ENCODE results near the gene GRID1.

The GRID1 gene

DNA sequence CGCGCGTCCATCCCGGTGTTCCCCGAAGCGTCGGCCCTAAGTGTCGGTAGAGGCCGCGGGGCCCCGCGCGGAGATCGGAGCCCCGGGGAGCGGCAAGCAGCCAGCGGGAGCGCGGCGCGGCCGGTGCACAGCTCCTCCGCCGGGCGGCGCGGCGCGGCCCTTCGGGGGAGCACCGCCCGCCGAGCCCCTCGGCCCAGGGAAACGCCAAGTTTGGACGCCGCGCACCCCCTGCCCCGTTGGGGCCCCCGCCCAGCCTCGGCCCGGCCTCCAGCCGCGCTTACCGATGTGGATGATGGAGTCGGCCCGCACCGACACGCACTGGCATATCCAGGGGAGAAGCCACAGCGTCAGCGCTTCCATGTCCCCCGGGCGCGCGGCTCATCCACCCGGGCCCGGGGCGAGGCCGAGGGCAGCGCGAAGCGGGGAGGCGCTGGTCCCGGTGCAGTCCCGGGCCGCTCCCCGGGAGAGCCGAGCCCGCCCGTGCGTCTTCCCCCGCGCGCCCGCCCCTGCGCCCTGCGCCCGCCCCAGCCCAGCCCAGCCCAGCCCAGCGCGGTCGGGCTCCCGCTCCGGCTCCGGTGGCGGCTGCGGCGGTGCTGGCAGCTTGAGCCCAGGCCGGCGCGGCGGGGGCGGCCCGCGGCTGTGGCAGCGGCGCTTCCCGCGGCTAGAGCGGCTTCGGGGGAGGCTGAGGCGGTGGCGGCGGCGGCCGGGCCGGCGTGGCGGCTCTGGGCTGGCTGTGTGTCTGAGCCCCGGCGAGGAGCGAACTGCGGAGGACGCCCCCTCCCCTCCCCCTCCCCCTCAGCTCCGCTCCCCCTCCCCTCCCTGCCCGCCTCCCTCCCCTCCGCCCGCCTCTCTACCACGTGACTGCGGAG, at the start of gene GRID1:
GRID1 (minus strand) TSS at position 763 of the 869 bp plus-strand sequence.
- DNase-seq, result peak; percentile 64

DNA sequence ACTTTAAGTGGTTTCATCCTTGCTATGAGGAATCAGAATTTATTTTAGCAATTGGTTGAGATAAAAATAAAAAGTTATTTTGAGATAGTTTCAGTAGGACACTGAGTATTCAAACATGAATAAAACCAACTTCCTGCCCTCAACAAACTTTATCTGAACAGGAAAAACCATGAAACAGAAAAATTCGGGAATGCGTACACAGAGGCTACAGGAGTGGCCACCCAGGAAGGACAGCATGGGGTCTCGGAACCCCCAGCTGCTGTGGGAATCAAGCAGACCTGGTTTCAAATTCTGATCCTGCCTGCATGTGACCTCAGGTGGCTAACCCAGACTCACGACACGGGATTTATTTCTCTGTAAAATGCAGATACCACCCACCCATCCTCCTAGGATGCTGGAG, 49.0 kb upstream of the GRID1 start:
- DNase-seq, result no peak

DNA sequence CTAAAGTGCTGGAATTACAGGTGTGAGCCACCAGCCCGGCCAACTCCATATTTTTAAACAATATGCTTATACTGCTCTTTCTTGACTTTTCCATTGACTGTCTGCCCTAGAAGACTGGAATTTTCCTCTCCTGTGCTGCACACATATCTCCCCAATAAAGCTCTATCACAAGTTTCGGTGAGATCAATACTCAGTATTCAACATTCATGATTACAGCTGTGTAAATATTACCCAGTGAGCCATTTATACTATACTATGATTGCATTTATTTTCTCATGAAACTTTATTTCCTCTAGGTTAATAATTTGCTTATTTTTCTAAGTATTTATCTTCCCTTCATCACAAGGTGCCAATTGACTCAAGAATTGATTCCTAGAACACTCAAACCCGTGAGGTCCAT, 48.5 kb upstream of the GRID1 start:
- no peak for DNase-seq

DNA sequence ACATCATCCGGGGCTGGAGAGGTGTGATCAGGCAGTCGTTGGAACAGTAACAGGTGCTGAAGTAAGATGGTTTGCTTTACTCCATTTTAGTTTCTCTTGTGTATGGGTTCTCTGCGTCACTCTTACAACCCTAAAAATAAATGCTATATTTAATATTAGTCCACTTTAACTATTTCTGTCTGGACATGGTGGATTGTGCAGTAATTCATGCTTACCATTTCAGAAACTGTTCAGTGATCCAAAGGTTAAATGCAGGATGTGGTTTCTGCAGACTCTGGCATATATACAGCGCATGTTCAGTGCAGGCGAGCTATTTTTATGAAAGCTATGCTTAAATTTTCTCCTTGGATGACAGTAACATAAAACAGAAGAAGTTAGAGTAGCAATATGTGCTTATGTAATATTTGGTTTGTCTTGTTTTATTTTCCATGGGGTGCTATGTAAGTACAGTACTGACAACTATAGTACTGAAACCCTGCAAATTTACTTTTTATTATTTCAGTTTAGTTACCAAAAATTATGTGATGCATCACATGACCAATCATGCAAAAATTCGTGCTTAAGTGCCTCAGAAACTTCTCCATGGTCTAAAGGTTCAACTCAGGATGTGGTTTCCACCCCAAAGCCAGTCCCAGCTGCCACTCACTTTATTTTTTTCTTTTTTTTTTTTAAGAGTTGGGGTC, 46.6 kb upstream of the GRID1 start:
- no peak for DNase-seq

DNA sequence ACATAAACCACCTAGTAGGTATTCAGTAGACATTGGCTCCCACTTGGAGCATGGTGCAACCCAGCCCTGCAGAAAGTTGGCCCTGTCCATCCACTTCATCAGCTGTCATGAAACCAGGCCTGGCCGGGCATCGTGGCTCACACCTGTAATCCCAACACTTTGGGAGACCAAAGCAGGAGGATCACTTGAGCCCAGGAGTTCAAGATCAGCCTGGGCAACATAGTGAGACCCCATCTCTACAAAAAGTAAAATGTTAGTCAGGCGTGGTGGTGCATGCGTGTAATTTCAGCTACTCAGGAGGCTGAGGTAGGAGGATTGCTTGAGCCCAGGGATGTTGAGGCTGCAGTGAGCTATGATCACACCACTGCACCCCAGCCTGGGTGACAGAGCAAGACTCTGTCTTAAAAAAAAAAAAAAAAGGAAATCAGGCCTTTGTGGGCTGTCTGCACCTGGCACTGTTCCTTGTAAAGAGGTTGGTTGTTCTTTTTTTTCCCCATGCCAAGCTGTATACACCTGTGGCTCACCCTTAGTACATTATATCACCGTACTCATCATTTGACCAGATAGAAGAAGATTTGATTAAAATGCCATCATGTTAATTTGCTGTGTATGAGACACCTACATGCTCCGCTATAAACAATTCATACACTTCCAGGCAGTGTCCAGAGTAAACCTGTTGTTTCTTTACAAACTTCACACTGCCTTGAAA, 45.4 kb upstream of the GRID1 start:
- no peak for DNase-seq

DNA sequence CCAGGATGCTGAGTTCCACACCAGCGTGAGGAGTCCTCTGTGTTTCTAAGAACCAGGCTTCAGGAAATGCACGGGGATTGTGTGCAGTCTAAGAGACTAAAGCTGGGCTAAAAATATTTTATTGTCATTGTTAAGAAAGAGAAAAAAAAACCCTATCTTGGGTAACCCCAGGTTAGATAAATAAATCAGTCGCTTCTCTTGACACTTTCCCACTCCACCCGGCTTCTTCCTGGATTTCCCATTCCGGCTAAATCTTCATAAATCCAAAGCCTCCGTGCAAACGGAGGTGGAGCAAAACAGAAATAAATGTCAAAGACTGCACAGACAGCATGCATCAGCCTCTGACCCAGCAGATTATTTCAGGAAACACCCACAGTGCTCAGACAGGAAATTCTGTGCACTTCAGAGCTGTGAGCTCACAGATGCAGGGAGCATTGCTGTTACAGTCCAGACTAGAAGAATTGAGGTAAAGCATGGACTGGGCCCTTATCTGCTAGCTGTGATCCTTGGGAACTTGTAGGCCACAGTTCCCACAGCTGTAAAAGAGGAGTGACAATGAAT, 44.8 kb upstream of the GRID1 start:
- DNase-seq, result peak; percentile 36

DNA sequence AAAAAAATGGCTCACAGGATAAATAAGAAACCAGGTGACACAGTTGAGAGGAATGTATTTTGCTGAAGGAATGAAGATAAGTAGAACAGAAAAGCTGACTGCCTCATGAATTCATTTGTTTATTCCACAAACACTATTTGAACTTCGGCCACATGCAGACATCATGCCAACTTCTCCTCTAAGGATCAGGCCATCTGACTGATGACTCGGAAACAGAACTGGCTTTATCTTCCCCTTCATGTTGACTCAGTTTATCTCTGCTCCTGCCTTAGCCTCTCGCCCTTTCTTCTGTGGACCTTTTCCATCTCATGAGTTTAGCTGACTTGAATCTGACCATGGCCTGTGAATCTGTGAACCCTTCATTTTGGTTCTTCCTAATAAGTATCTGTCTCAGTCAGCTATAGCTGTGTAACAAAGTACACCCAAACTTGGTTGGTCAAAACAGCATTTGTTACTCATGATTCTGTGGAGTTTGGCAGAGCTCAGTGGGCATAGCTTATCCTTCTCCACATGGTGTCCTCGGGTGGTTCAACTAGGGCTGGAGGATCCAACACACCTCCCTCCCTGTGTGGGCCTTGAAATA, 44.0 kb upstream of the GRID1 start:
- no peak for DNase-seq

DNA sequence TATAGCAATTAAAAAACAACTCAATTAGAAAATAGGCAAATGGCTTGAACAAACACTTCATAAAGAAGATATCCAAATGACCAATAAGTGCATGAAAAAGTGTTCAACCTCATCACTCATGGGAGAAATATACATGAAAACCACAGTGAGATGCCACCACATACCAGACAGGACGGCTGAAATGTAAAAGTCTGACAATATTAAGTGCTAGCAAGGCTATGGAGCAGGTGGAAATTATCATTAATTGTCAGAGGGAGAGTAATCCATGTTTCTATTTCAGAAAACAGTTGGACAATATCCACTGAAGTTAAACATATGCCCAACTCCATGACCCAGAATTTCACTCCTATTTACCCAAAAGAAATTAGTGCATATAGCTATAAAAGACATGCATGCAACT, 42.6 kb upstream of the GRID1 start:
- no peak for DNase-seq

DNA sequence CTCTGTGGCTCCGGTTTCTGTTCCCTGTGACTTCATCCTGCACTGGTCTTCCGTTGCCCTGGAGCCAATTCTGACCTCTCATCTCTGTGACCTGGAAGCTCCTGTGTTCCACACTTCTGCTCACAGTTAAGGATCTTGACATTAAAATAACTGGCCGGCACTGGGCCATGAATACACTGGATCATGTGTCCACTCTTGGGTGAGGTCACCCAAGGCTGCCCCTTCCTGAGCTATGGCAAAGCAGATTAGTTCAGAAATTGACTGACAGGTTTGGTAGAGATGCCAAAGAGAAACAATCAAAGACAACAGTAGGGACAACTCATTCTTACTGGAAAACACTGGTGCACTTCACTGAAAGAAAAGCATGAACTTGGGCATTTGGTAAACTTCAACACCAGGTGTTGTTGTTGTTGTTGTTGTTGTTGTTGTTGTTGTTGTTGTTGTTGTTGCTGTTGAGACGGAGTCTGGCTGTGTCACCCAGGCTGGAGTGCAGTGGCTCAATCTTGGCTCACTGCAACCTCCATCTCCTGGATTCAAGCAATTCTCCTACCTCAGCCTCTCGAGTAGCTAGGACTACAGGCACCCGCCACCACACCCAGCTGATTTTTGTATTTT, 36.7 kb upstream of the GRID1 start:
- no peak for DNase-seq

DNA sequence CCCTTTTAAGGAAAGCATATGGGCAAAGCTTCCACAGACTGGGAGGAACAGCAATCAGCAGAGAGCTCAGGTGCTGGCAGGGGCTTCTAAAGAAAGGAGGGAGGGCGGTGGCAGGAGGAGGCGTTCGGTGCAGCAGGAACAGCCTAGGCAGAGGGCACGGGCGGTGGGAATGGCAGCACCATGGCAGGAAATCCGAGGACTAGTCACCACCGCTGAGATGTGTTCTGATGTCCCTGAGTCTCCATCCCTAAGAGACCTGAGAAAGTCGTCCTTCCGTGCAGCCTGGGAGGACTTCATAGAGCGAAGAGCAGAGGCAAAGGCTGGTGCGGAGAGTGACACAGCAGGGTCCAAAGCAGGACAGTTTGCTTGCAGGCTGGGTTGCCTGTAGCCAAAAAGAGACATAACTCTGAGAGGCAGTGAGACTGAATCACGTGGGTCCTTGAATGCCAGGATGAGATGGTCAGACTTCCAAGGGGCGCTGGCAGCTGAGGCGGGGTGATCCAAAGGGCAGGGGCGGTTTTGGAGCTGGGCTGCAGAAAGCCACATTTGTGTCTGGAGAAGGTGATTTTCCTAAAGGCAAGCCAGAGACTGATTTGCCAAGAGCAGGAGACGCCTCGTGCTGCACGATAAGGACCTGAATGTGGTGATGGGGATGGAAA, 35.8 kb upstream of the GRID1 start:
- peak; percentile 66 for DNase-seq

DNA sequence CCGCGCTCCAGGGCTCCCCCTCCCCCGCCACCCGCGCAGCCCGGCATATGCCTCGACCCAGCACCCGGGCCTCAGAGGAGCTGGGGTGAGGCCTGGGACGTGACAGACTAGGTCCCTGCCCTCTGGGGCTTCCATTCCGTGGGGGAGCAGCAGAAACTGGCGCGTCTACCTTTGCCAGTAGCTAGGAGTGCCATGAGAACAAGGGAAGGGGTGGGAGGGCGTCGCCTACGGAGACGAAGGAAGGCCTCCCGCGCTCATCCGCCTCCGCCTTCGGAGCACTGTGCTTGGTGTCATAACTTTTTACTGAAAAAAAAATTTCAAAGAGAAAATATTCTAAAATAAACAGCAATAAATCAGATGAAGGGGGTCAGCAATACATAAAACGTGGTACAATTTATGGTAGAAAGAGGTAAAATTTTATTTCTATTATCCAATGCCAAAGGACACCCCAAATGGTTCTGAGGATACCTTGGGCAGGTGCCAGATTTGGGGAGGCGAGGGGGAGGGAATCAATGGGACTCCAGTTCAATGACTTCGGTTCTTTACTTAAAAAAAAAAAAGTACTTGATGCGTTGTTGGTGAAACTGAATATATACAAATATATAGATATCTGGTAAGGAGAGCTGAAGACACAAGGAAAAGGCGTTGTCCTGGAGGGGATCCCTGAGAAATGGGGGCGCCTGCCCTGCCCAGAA, 35.1 kb upstream of the GRID1 start:
- peak; percentile 38 for DNase-seq

DNA sequence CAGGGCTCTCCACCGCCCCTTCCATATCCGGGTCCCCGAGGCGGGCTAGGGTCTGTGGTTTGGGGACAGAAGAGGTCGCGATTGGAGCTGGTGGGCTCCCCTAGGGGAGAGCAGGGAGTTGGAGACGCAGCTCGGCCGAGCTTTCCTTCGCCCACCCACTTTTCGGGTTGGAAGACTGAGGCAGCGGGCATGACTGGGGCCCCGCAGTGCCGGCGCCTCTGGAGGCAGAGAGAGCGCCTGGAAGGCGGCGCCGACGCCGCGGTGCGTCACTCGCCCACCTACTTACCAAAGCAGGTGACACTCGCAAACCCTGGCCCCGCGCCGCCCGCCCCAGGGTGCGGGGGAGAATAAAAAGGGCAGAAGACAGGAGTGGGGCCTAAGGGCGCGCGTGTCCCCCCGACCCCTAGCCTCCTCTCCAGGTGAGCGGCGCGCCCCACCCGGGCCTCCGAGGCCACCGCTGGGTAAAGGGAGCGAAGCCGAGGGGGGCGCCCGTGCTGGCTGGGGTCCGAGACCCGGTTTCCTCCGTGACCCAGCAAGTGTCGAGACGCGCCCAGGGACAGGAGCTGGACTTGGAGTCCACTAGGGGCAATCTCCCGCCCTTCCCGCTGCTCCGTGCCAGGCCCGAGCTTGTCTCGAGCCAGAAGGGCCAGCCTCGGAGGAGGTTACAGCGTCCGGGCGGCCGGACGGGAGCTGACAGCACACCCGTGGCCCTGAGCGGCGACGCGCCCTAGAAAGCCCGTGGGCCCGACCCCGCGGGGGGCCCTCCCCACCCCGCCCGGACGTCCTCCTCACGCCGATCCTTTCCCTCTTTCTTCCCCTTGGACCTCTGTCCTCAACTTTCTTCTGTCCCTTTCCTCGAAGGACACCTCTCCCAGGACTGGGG, 34.4 kb upstream of the GRID1 start:
- peak; percentile 51 for DNase-seq

DNA sequence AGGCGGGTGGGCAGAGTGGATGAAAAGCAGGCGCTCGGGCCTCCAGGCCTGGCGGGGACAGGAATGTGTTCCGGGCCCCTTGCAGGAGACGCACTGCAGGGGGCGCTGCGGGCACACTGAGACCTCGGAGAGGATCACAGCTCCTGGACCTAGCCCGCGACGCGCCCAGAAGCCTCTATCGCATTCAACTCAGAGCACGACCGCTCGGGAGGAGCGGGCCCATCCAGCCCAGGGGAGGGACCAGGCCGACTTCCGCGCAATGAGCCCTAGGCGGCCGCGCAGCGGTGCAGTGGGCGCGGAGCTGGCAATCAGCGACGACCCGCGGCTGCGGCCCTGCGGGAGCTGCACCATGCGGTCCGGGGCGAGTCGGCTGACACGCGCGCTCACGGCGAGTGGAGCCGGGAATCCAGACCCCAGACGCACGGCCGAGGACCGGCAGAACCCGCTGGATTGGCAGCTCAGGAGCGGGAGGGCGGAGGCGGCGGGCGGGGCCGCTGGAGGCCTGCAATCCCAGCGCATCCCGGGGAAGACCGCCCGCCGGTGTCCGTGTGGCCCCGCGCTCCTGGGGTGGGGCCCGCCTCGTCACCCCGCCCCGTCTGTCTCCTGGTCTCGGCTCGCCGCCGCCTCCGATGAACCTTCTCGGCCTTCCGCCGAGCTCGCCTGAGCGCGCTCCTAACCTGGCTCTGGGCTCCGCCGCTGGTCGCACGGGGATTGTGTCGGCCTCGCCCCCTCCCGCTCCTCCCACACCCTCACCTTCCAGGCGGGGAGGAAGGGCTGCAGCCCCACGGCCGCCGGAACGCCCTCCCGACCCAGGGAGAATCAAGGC, 33.5 kb upstream of the GRID1 start:
- DNase-seq, result peak; percentile 94

DNA sequence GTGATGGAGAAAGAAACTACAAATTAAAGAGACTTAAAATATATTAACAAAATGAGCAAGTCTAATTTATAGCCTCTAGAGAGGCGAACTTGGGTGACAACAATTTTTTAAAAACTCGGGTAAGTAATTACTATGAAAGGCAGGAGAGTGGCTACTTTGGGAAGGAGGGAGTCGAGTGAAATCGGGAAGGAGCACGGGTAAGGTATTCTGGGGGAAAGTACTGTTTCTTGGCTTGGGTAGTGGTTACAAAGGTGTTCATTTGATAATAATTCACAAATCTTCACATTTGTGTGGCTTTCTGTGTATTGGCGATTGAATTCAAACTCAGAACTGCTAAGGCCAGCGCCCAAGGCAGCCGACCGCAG, 32.9 kb upstream of the GRID1 start:
- DNase-seq, result no peak

DNA sequence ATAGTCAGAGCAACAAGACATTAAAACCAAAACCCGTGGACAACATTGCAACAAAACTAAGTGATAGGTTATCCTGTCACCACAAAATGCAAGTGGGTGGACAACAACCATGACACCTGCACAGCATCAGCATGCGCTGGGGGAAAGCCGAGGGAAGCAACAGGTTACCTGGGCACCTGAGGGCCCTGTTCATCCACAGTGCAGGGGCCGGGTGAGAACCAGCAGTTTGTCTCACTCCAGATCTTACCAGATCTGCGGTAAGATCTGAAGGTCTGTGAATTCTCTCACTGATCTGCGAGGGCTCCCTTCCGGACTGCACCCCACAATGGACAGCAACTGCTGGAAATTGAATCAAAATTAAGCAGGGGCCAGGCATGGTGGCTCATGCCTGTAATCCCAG, 30.5 kb upstream of the GRID1 start:
- DNase-seq, result no peak

DNA sequence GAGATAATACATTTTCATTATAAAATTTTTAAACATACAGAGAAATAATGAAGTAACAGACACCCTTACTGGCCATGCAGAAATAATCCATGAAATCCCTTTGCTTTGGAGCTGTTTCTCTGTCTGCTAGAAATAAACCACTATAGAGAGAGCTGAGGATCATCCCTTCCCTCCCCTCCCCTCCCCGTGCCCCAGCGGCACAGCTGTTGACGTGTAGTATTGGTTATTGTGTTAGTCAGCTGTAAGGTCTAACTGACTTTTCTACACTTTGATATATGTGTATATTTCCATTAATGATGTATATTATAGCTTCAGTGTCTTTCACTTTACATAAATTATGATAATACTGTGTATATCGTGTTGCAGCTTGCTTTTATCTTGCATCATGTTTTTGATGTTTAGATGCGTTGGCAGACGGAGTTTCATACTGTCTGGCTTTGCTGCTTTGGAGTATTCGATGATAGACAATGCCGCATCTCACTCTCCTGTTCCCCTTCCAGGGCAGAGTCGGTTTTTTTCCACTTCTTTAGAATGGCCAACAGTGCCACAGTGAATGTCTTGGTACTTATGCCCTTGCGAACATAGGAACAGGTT, 27.4 kb upstream of the GRID1 start:
- DNase-seq, result no peak

DNA sequence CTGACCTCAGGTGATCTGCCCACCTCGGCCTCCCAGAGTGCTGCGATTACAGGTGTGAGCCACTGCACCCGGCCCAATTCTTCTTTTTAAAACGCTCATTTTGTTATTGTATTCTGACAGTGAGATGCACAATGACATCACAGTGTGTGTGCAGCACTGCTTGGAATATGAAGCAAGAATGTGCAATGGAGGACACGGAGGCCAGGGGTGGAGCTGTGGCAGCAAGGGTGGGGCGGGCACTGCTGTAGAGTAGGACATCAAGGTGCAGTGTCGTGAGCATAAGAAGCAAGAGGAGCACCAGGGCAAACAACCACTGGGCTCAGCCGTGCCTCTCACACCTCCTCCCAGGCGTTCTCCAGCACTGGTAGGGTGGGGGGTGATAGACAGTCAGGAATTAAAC, 26.8 kb upstream of the GRID1 start:
- no peak for DNase-seq

DNA sequence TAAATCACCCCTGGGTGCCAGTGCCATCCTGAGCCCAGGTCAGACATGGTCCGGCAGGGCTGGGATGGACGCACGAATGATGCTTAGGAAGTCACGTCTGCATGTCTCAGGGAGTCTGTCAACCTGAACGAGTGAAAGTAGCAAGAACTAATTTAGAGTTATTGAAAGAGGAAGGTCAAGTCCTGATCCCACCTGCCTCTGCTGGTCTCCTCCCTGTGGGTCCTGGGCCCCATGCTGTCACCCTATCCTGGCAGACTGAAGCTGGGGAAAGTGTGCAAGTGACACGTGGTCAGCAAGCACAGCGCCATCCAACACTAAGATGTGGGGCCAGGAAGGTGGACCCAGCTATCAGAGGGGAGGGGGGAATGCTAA, 26.1 kb upstream of the GRID1 start:
- DNase-seq, result no peak
